SIG-M5 treated with dmso at 0.1 percent for 504 hours (cell line): ENCODE data around the gene KCNH2.
A peak's percentile ranks its signal among the peaks of the same experiment; 100 is the strongest.

ENCODE experiments used
- DNase-seq: peaks from one replicate; lab custom pipeline; 2025; ENCODE audit not compliant: unreplicated experiment; lab: John Stamatoyannopoulos, UW

KCNH2 gene

GRCh38 chr7:150996376-150997074, 18.4 kb upstream of the KCNH2 start:
- DNase-seq: peak; percentile 9

DNA sequence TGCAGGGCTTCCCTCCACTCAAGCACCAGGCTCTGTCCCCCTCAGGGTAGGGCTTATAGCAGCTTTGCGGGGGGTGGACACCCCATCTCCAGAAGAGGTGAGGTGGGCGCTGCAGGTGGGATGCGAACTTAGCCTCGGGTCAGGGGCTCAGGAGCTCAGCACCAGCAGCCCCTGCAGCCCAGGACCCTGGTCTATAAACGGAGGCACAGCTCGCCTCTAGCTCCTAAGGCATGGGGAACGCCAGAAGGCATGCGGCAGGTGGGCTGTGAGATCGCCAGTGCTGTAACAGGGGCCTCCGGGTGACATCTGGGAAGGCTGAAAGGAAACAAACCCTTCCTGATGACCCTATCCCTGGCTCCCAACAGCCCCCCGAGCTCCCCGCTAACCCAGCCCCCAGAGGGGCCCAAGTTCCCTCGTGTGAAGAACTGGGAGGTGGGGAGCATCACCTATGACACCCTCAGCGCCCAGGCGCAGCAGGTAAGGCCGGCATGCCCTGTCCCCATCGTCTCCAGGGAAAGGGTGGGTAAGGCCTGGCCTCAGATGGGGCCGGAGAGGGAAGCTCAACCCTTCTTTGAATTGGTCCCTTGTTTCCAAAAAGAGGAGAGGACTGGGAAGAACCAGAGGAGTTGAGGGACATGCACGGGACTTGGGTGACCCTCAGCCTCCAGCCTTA, 16.9 kb upstream of the KCNH2 start:
- no peak for DNase-seq

- DNase-seq: peak; percentile 26
Measured at GRCh38 chr7:150994141-150994837, 16.2 kb upstream of the KCNH2 start.

- no peak for DNase-seq
Measured at GRCh38 chr7:150993511-150993910, 15.4 kb upstream of the KCNH2 start.

DNA sequence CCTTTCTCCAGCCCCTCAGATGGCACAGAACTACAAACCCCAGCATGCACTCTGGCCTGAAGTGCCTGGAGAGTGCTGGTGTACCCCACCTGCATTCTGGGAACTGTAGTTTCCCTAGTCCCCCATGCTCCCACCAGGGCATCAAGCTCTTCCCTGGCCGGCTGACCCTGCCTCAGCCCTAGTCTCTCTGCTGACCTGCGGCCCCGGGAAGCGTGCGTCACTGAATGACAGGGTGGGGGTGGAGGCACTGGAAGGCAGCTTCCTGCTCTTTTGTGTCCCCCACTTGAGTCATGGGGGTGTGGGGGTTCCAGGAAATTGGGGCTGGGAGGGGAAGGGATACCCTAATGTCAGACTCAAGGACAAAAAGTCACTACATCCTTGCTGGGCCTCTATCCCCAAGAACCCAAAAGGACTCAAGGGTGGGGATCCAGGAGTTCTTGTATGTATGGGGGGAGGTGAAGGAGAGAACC, 14.7 kb upstream of the KCNH2 start:
- no peak for DNase-seq

DNA sequence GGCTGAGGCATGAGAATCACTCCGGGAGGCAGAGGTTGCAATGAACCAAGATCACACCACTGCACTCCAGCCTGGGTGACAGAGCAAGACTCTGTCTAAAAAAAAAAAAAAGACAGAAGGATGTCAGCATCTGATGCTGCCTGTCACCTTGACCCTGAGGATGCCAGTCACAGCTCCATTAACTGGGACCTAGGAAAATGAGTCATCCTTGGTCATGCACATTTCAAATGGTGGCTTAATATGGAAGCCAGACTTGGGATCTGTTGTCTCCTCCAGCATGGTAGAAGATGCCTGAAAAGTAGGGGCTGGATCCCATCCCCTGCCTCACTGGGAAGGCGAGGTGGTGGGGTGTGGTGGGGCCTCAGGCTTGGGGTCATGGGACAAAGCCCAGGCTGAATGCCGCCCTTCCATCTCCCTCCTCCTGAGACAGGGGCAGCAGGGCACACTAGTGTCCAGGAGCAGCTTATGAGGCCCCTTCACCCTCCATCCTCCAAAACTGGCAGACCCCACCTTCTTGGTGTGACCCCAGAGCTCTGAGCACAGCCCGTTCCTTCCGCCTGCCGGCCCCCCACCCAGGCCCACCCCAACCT, 14.0 kb upstream of the KCNH2 start:
- DNase-seq: no peak

DNA sequence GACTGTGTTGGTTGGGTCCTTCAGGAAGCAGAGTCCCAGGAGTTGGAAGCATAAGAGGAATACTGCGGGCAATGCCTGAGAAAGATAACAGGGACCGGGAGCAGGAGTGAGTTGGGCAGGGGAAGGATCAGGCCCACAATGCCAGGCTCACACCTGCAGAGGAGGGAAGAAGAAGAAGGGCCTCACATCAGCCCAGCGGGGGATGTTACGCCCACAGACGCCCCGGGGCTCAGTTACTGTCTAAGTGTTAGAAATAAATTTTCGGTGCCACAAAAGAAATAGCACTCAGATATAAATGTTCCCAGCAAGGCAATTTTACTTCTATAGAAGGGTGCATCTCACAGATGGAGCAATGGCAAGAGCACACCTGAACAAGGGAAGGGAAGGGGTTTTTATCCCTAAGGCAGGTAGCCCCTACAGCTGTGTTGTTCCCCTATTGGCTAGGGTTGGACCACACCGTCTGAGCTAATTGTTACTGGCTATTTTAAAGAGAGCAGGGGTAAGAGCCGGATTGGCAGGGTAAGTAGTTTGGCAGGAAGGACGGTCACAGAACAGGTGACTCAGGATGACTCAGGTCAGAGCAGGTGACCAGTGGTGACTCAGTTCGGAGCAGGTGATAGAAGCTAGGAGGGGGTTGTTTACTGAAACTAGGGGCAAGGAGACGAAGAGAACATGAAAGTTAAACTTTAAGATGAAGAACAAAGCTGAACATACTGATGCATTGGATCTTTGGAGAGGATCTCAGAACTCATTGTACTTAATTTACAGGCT, 12.5 kb upstream of the KCNH2 start, which contains the start of gene NOS3:
Gene NOS3, plus strand, starts transcription at position 602 of the 771 bp plus-strand sequence. CDS start 2,787 bp downstream, outside the sequence.
- DNase-seq: no peak

DNA sequence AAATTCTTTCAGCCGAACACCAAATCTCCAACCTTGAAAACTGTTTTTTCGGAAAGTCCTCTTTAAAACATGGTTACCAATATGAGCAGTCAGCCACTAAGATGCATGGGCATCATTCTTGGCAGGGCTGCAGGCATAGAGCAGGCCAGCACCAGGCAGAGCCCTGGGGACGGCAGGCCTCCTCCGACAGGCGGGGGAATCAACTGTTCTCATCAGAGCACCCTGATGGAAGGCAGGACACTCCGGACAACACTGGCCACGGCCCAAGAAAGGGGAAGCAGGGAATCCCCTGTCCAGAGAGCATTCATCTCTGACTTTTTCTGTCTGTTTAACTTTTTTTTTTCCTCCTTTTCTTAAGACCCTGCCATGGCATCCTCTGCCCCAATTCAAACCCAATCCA, 11.3 kb upstream of the KCNH2 start:
- no peak for DNase-seq

- peak; percentile 52 for DNase-seq
Measured at GRCh38 chr7:150988230-150989226, 10.4 kb upstream of the KCNH2 start.

GRCh38 chr7:150986556-150986955, 8.4 kb upstream of the KCNH2 start:
- no peak for DNase-seq

GRCh38 chr7:150986099-150986512, 8.0 kb upstream of the KCNH2 start:
- DNase-seq: peak; percentile 51

DNA sequence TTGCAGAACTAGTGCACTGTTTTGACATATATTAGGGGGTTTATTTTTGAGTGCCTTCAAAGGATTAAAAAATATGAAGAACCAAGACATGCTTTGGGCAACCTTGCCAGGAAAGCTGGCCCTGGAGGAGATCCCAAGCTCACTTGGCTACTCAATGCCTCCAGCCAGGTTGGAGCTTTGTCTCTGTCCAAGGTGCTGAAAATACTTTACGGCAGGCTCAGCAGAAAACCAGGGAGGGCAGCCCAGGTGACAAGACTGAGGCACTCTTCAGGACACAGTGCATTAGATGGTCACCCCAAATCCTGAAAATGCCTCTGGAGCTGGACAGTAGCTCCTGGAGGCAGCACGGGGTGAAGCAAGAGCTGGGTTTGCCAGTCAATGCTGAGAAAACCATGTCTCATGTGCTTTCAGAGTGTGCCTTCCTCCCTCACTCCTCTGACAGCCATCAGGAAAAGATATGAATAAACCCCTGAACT, 5.8 kb upstream of the KCNH2 start:
- no peak for DNase-seq

DNA sequence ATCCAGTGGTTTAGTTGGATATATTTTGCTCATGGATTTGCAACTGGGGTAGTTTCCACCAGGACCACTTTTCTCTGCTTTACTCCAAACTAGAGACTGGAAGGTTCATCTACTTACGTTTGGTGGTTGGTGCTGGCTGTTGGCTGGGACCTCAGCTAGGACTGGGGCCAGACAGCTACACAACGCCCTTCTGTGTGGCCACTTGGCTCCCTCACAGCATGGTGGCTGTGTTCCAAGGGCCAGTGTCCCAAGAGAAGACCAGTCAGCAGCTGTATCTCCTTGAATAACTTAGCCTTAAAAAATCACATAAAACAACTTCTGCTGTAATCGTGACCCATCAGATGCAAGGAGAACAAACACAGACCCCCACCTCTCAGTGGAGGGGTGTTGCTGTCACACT, 4.2 kb upstream of the KCNH2 start:
- no peak for DNase-seq

DNA sequence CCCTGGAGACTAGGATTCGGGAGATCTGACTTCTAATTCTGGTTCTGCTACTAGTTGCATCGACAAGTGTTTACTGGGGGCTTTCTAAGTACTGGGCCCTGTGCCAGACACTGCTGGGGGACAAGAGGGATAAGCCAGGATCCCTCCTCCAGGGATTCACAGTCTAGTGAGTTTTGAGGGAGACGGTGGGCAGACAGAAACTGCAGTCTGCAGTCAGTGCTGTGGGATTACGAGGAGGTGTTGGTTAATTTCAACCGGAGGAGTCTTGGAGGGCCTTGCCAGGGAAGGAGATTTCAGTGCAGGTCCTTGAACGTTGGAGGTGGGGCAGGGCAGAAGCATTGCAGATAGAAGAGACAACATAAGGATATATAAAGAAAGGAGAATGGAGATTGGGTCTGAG, 3.5 kb upstream of the KCNH2 start:
- DNase-seq: no peak

DNA sequence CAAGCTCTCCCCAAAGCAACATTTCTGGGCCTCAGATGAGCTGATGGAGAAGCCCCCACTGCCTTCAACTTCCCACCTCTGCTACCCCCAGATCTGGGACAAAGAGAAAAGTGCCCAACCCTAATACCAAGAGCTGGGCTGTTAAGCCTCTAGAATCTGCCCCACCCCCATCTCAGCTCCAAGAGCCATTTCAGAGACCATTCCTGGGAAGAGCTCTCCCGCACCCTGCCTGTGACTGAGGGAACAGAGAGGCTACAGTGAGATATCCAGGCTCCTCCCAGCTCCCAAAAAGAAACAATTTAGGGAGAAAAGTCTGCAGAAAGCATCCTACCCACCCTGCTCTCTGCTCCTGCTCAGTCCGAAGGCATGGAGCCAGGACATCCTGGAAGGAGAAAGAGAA, 2.5 kb upstream of the KCNH2 start:
- no peak for DNase-seq

- no peak for DNase-seq
Measured at GRCh38 chr7:150979713-150980390, 1.7 kb upstream of the KCNH2 start.

GRCh38 chr7:150977382-150978125, 567 bp downstream of the KCNH2 start:
- DNase-seq: no peak
